Suppressor macrophage (primary cell): ENCODE data around the gene KLHL35.

Experiments
- DNase-seq, 4 experiments: peaks; one replicate each; pipeline ENCODE4 v3.0.0-alpha.2; 2020 to 2022
- total RNA-seq, 17 experiments: gene quantifications; one replicate each; lab custom pipeline; 2026; ENCODE audit warnings: mixed read lengths in 6 of 17, inconsistent platforms in 3 of 17; lab: John Stamatoyannopoulos, UW

The KLHL35 gene
- 0.06 to 3.4 (median 0.24) reads per million in 17 experiments for total RNA-seq

- no peak for DNase-seq
These were observed at the start of gene KLHL35 for GRCh38 chr11:75432911-75433321. KLHL35 (minus strand) TSS chr11:75433203; CDS start chr11:75430629, 2,574 bp downstream.

GRCh38 chr11:75481922-75482606, 49.1 kb upstream of the KLHL35 start:
- DNase-seq = peak; percentile 46 to 80 (median 54)

GRCh38 chr11:75481223-75481921, 48.4 kb upstream of the KLHL35 start:
- DNase-seq = peak in 3 of 4 experiments; percentile 12 to 70 (median 22)

- DNase-seq = peak in 1 of 4 experiments; percentile 71
These were observed 47.5 kb upstream of the KLHL35 start for GRCh38 chr11:75480185-75481175.

- DNase-seq = no peak
These were observed 46.7 kb upstream of the KLHL35 start for GRCh38 chr11:75479597-75480145.

- DNase-seq = no peak
These were observed 46.0 kb upstream of the KLHL35 start for GRCh38 chr11:75478783-75479596.

GRCh38 chr11:75477614-75477935, 44.6 kb upstream of the KLHL35 start:
- no peak for DNase-seq

GRCh38 chr11:75476739-75477613, 44.0 kb upstream of the KLHL35 start:
- DNase-seq = no peak

GRCh38 chr11:75475767-75476650, 43.0 kb upstream of the KLHL35 start:
- DNase-seq = peak; percentile 9 to 63 (median 48)

GRCh38 chr11:75474878-75475766, 42.1 kb upstream of the KLHL35 start:
- DNase-seq = peak; percentile 49 to 75 (median 52)

- DNase-seq = peak; percentile 32 to 61 (median 46)
These were observed 41.2 kb upstream of the KLHL35 start for GRCh38 chr11:75474240-75474639.

- DNase-seq = no peak
These were observed 40.7 kb upstream of the KLHL35 start for GRCh38 chr11:75473684-75474083.

GRCh38 chr11:75472081-75472732, 39.2 kb upstream of the KLHL35 start:
- no peak for DNase-seq

- DNase-seq = no peak
These were observed 38.4 kb upstream of the KLHL35 start for GRCh38 chr11:75471176-75471973.

GRCh38 chr11:75470476-75471080, 37.6 kb upstream of the KLHL35 start:
- DNase-seq = no peak

GRCh38 chr11:75469785-75470405, 36.9 kb upstream of the KLHL35 start:
- DNase-seq = no peak
